AG04450 (cell line): ENCODE results near the gene TAPBPL. TPM values are rescaled to one million over a fixed set of nuclear protein-coding genes. Genes with fewer than 3 reads are reported as not detected.

Experiments
- CTCF ChIA-PET: fragments of 300-600, 350-600 bp; formaldehyde crosslinking; extraction: SDS; loops from one replicate; lab custom pipeline; 2022; ENCODE audit warnings: antibody characterized with exemption, inconsistent platforms; lab: Charles Lee
- POLR2A ChIA-PET: fragments of 350-600 bp; formaldehyde crosslinking; extraction: SDS; loops from one replicate; lab custom pipeline; 2021; ENCODE audit warnings: antibody characterized with exemption, inconsistent platforms; lab: Yijun Ruan, JAX
- DNase-seq: peaks from one replicate; pipeline ENCODE4 v3.0.0-alpha.2; 2011; ENCODE audit warnings: low read depth, low spot score
- H3K27ac ChIP-seq: one replicate; pipeline ENCODE4 v1.5.1; 2012; ENCODE audit warnings: low read depth, low read length, control low read depth
- H3K27me3 ChIP-seq: one replicate; pipeline ENCODE4 v1.6.0; 2012; ENCODE audit warnings: low read length; ENCODE audit not compliant: control insufficient read depth, insufficient read depth
- H3K4me3 ChIP-seq: 2 replicates; pipeline ENCODE4 v1.5.1; 2011; ENCODE audit warnings: mild to moderate bottlenecking, low read depth, low read length, control low read depth
- H3K9me3 ChIP-seq: 2 replicates; pipeline ENCODE4 v1.5.1; 2012; ENCODE audit warnings: low read length; ENCODE audit not compliant: control insufficient read depth, insufficient read depth
- polyA plus RNA-seq: library from polyadenylated mRNA; depleted of rRNA; stranded (reverse); fragments of >200 nt; gene quantifications from 2 replicates; pipeline ENCODE4 v1.2.3, GENCODE V29; 2011
- TF ChIP-seq, protein P1 (sequence below): IDR thresholded peaks from 2 replicates; pipeline ENCODE4 v1.5.1; 2011; ENCODE audit warnings: low read depth, low read length, control low read depth, inconsistent platforms

TAPBPL gene
- polyA plus RNA-seq, 1 experiment, result 10.2 TPM

DNA sequence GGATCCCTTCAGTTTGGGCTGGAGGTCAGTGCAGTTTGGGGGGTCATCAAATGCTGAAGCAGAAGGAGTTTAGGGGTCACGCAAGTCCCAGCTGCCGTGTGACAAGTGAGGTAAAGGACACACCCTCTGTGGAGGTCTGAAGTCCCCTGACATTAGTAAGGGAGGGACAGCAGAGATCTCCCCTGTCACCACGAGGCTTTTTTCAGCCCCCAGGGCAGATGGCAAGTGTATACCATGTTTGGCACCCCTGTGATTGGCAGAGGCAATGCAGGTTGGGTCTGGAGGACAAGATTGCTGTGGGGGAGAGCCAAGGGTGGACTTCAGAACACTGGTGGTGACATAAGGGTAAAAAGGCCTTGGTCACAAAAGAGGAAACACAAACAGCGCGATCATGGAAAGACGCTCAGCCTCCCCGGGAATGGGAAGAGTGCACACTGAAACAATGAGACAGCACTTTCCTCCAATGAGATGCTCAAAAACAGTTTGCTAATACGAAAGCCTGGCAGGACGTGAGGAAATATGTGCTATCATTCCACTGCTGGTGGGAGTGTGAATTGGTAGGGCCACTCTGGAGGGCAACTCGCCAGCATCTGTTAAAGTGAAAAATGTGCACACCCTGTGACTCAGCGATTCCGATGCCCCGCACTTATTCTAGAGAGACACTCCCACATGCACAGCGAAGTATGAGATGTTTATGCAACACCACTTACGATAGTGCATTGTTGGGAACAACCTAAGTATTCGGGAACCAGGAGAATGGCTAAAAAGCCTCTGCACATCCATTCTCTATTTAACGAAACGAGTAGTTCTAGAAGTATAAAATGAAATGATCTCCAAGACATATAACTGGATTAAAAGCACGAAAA is 21.5 kb upstream of the TAPBPL start:
- peak; percentile 93 for DNase-seq
- CTCF ChIA-PET, result interaction anchor here (0.5 kb wide), 1 partner anchor 58 kb away, joined by 4 read pairs; no protein-coding TSS in a partner anchor
- Histone ChIP-seq H3K27ac (peak overlapping the region; percentile 94), H3K9me3 (no peaks in the 10 kb centered on the region; the same call in 1 of the 2 replicates), H3K27me3 (no peaks in the 10 kb centered on the region), H3K4me3 (peak overlapping the region; percentile 36)
- TF ChIP-seq, protein P1, sequence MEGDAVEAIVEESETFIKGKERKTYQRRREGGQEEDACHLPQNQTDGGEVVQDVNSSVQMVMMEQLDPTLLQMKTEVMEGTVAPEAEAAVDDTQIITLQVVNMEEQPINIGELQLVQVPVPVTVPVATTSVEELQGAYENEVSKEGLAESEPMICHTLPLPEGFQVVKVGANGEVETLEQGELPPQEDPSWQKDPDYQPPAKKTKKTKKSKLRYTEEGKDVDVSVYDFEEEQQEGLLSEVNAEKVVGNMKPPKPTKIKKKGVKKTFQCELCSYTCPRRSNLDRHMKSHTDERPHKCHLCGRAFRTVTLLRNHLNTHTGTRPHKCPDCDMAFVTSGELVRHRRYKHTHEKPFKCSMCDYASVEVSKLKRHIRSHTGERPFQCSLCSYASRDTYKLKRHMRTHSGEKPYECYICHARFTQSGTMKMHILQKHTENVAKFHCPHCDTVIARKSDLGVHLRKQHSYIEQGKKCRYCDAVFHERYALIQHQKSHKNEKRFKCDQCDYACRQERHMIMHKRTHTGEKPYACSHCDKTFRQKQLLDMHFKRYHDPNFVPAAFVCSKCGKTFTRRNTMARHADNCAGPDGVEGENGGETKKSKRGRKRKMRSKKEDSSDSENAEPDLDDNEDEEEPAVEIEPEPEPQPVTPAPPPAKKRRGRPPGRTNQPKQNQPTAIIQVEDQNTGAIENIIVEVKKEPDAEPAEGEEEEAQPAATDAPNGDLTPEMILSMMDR, result no peak
- POLR2A ChIA-PET, result no interaction called here

DNA sequence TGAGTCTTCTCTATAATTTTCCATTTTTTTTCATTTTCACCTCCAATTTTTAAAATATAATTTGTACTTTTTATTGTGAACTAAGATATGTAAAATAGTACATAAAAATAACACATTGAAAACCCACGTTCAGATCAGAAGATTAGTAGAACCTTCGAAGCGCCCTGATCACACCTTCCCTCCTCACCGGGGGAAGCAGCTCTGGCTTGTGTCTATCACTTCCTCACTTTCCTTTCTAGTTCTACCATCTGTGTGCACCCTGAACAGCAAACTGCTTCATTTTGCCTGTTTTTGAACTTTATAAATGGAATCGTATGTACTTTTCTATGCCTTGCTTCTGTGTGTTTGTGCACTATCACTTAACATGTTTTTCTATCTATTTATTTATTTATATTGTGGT is 18.9 kb upstream of the TAPBPL start:
- POLR2A ChIA-PET, result no interaction called here
- DNase-seq, result no peak
- Histone ChIP-seq H3K27ac (no peak overlapping the region), H3K4me3 (no peak overlapping the region), H3K27me3 (no peaks in the 10 kb centered on the region), H3K9me3 (no peaks in the 10 kb centered on the region; the same call in 1 of the 2 replicates)
- CTCF ChIA-PET, result interaction anchor here (2.6 kb wide), 1 partner anchor 33 kb away, joined by 17 read pairs; no protein-coding TSS in a partner anchor
- TF ChIP-seq, protein P1, result no peak

GRCh38 chr12:6434205-6435140 is 17.4 kb upstream of the TAPBPL start:
- ChIA-PET POLR2A (interaction anchor here (0.5 to 2.1 kb wide), 4 partner anchors 8 to 35 kb away, joined by 3 to 6 read pairs (median 3); no protein-coding TSS in a partner anchor), CTCF (interaction anchor here (2.6 kb wide), 1 partner anchor 31 kb away, joined by 17 read pairs; no protein-coding TSS in a partner anchor)
- no peaks in the 10 kb centered on the region for H3K27me3 ChIP-seq
- H3K4me3 ChIP-seq, result no peak overlapping the region
- no peaks in the 10 kb centered on the region for H3K9me3 ChIP-seq
- TF ChIP-seq, protein P1, result no peak
- DNase-seq, result no peak
- H3K27ac ChIP-seq, result peak overlapping the region; percentile 25

- Histone ChIP-seq H3K27me3 (no peaks in the 10 kb centered on the region), H3K9me3 (no peaks in the 10 kb centered on the region), H3K27ac (no peak overlapping the region), H3K4me3 (no peak overlapping the region)
- no peak for DNase-seq
- TF ChIP-seq, protein P1, result no peak
- CTCF ChIA-PET, result interaction anchor here (1.5 kb wide), 1 partner anchor 29 kb away, joined by 7 read pairs; no protein-coding TSS in a partner anchor
- POLR2A ChIA-PET, result interaction anchor here (1.0 kb wide), 1 partner anchor 113 kb away, joined by 3 read pairs; no protein-coding TSS in a partner anchor
Observed at GRCh38 chr12:6435961-6436715, 15.7 kb upstream of the TAPBPL start.
